NCI-H226 (cell line): ENCODE data around the gene MMP11.
A peak's percentile ranks its signal among the peaks of the same experiment; 100 is the strongest.
"Not testable (repeated sequence)": the region's sequence is repeated elsewhere in the genome, so short reads cannot be mapped to it uniquely, and the experiment has no call there.

ENCODE experiments used
- DNase-seq: peaks from one replicate; pipeline ENCODE4 v3.0.0-alpha.2; 2015

MMP11 gene, protein sequence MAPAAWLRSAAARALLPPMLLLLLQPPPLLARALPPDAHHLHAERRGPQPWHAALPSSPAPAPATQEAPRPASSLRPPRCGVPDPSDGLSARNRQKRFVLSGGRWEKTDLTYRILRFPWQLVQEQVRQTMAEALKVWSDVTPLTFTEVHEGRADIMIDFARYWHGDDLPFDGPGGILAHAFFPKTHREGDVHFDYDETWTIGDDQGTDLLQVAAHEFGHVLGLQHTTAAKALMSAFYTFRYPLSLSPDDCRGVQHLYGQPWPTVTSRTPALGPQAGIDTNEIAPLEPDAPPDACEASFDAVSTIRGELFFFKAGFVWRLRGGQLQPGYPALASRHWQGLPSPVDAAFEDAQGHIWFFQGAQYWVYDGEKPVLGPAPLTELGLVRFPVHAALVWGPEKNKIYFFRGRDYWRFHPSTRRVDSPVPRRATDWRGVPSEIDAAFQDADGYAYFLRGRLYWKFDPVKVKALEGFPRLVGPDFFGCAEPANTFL

GRCh38 chr22:23772649-23773473, at the start of gene MMP11:
TSS of gene MMP11 (plus strand) at chr22:23772849. CDS start at chr22:23772871, 22 bp downstream.
- DNase-seq, result no peak

- DNase-seq, result not testable (repeated sequence)
Measured at GRCh38 chr22:23728108-23728507, 44.5 kb upstream of the MMP11 start.

DNA sequence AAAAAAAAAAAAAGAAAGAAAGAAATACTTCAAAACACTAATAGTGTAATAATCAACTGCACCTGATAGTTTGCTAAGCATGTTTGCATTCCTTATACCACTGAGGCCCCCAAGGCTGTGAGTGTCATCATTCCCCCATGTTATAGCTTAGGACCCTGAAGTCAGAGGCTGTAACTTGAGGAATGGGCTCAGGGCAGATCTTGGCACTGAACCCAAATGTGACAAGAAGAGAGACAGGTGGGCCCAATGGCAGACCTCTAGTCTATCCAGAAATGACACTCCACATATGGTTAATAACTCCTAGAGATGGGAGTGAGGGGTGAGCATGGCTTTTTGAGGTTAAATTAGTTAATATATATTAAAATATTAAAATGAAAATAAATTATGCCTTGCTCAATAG, 35.0 kb upstream of the MMP11 start:
- DNase-seq, result no peak

GRCh38 chr22:23742505-23743264, 30.0 kb upstream of the MMP11 start:
- no peak for DNase-seq

DNA sequence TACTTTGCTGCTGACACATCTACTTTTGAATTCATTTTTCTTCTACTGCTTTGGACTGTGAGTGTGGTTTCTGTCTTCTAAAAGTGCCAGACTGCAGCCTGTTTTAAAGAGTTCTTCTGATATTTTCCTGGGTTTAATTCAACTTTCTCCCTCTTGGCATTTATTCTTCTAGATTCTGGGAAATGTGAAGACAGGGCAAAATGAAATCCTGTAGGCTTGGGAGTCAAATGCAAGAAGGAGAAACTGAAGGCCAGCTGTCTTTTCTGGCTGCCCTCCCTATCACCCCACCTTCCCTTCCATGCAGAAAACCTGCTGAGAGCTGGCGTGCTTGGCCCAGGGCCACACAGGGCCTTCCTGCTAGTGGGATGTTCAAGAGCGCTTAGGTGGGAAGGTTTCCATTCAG, 29.3 kb upstream of the MMP11 start:
- DNase-seq, result no peak

- DNase-seq, result no peak
Measured at GRCh38 chr22:23744001-23744400, 28.6 kb upstream of the MMP11 start.

DNA sequence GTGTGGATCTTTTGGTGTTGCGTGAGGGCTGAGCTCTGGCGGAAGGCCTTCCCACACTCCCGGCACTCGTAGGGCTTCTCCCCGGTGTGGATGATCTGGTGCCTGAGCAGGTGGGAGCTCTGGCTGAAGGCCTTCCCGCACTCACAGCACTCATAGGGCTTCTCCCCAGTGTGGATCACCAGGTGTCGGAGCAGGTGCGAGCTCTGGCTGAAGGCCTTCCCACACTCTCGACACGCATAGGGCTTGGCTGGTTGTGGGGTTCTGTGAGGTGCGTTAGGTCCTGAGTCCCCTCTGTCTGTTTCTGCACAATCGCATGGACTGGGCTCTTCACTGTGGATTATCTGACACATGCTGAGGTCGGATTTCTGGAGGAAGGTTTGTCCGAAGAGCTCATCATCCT, 28.2 kb upstream of the MMP11 start:
- DNase-seq, result no peak

- DNase-seq, result no peak
Measured at GRCh38 chr22:23745791-23746190, 26.9 kb upstream of the MMP11 start.

DNA sequence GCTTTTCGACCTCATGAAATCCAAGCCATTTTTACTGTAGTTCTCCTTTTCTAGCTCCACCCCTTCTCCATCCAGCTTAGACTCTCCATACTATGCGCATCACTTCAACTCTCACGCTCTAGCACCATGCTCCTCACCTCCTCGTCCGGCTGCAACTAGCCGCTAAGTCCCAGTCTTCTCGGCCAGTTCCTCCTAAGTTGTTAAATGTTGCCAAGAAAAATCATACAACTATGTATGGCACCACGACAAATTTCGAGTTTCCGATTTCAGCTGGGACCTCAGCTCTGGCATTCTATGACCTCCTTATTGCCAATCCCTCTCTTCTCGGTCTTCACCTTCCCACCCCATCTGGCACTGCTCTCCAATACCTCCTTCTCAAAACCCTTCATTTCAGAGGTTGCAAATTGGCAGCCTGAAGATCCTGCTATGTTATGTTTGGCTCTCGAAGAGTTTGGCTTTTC, 22.8 kb upstream of the MMP11 start:
- no peak for DNase-seq

GRCh38 chr22:23750367-23750713, 22.3 kb upstream of the MMP11 start:
- DNase-seq, result no peak

DNA sequence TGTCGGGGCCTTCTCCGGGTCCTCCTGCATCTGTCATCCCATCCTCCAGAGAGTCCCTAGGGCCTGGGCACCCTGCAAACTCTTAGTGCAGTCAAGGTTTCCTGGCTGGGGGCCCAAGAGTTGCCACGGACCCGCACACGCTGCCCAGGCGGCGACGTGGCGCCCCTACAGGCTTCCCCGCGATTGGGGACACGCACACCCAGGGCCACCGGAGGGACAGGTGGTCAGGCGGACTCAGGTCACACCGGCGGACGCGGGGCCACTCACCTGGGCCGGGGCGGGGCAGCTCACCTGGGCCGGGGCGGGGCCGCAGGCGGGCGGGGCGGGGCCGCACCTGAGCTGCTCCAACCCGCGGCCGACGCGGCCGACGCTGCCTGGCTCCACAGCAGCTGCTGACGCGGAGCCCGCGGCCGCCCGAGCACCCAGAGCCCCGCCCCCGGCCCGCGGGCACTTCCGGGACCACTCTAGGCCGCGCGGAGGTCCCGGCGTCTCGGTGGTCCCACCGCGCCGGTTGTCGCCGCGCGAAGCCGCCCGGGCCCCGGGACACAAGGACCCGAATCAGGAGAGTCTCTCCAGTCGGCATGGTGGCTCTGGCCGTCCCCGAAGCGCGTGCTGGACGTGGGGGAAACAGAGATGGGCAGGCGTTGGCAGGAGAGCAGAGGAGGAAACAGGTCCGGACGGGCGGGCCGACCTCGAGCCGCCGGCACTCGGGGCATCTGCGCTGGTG, 21.8 kb upstream of the MMP11 start, which contains the start of gene ZNF70:
Gene ZNF70 (minus strand): TSS at position 399 of the 727 bp plus-strand sequence. CDS start 5,972 bp downstream, outside the sequence.
- peak; percentile 57 for DNase-seq

- DNase-seq, result no peak
Measured at GRCh38 chr22:23751441-23751996, 21.1 kb upstream of the MMP11 start.

DNA sequence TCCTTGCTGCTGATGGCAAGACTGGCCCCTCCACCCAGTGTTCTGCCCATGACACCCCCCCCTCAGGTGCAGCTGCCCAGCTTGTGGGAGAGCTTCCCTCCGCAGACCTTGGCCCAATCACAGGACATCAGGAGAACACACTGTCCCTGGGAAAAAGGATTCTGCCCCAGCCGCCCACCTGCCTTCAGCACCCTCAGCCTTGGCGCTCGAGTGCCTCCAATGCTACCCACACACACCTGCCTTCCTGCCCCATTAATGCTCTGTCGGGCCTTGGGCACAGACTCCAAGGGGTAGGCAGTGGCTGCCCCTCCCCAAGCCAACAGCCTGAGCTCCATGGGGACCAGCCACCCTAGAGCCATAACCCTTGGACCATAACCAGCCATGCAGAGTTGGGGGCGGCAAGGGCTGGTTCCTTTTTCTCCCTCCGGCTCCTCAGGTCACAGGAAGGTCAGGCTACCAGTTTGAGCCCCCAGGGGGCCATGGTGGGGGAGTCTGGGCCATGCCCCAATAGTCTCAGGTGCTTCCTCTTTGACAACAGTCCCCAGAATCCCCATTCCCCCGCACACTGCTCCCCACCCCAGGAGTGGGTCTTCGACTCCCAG, 20.5 kb upstream of the MMP11 start:
- no peak for DNase-seq

DNA sequence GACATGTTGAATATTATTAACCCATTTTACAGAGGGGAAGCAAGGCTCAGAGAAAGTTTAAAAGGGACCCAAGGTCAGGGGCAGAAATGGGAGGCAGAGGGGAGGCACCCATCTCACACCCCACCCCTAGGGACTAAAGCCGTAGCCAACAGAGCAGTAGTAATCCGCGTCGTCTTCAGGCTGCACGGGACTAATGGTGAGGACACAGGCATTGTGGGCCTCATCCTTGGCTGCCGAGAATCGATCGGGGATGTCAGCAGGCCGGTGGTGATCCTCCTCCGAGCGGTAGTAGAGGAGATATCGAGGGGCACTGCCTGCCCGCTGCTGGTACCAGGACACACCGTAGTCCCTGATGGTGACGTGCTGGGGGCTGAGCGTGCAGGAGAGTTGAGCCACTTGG, 19.9 kb upstream of the MMP11 start:
- DNase-seq, result no peak

- no peak for DNase-seq
Measured at GRCh38 chr22:23753385-23753784, 19.3 kb upstream of the MMP11 start.

GRCh38 chr22:23754220-23754919, 18.3 kb upstream of the MMP11 start, which contains the start of gene VPREB3:
TSS of gene VPREB3 (minus strand) at chr22:23754425. CDS start at chr22:23754363, 62 bp downstream.
- DNase-seq, result no peak

DNA sequence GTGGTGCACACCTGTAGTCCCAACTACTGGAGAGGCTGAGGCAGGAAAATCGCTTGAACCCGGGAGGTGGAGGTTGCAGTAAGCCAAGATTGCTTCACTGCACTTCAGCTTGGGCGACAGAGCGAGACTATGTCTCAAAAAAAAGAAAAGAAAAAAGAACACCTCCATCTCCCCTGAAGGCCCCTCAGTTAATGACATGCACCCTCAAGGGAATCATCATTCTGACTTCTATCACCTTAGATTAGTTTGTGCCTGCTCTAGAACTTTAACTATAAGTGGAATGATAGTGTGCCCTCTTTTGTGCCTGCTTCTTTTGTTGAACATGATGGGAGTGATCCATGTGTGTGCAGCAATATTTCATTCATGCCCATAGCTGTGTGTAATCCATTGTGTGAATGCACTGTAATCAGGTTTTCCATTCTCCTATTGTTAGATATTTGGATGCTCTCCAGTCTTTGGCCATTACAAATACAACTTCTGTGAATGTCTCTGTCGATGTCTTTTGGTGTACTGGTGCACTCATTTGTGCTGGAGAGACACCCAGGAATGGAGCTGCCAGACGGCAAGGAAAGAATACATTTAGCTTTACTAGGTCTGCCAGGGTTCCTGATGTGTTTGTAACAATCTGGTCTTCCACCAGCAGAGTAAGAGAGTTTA, 17.5 kb upstream of the MMP11 start:
- DNase-seq, result no peak

- DNase-seq, result no peak
Measured at GRCh38 chr22:23755711-23756110, 16.9 kb upstream of the MMP11 start.

GRCh38 chr22:23756891-23757290, 15.8 kb upstream of the MMP11 start:
- no peak for DNase-seq

GRCh38 chr22:23759566-23759965, 13.1 kb upstream of the MMP11 start:
- no peak for DNase-seq
